Uterus (tissue), 4 donors: Measurements from ENCODE around the gene SSTR3. TPM values are rescaled to one million over a fixed set of nuclear protein-coding genes. Genes with fewer than 3 reads are reported as not detected.

ENCODE experiments used
- DNase-seq, 2 donors: peaks; one replicate each; pipeline ENCODE4 v3.0.0-alpha.2; 2019 to 2020
- H3K27ac ChIP-seq, 2 donors: fragments of 200-600 bp; sonication (generic); 1 replicate in 1 of 2; 2 replicates in 1 of 2; pipeline ENCODE4 v1.5.1; 2016 to 2018
- H3K27me3 ChIP-seq, 2 donors: fragments of 200-600 bp; sonication (generic); one replicate each; pipeline ENCODE4 v1.5.1; 2018 to 2019; ENCODE audit warnings: control low read depth in 1 of 2
- H3K36me3 ChIP-seq, 2 donors: fragments of 200-600 bp; sonication (generic); one replicate each; pipeline ENCODE4 v1.5.1; 2019; ENCODE audit warnings: control low read depth in 1 of 2
- H3K4me1 ChIP-seq, 2 donors: fragments of 200-600 bp; sonication (generic); one replicate each; pipeline ENCODE4 v1.5.1; 2018 to 2019; ENCODE audit warnings: control low read depth in 1 of 2
- H3K4me3 ChIP-seq, 2 donors: fragments of 200-600 bp; sonication (generic); 1 replicate in 1 of 2; 2 replicates in 1 of 2; pipeline ENCODE4 v1.5.1; 2018 to 2019; ENCODE audit warnings: mild to moderate bottlenecking in 1 of 2
- H3K9me3 ChIP-seq, 2 donors: fragments of 200-600 bp; sonication (generic); one replicate each; pipeline ENCODE4 v1.5.1; 2019; ENCODE audit warnings: control low read depth in 1 of 2
- CTCF ChIP-seq, 4 experiments: fragments of 200-600 bp in 2 of 4; fragments of 450-650 bp in 2 of 4; sonication (generic) in 2 of 4; IDR thresholded peaks; one replicate each; pipeline ENCODE4 v1.5.1; 2016 to 2019; ENCODE audit warnings: antibody characterized with exemption in 4 of 4, mild to moderate bottlenecking in 2 of 4, moderate library complexity in 1 of 4
- POLR2A ChIP-seq, 2 donors: fragments of 450-650 bp; IDR thresholded peaks; one replicate each; pipeline ENCODE4 v1.6.1; 2016; ENCODE audit warnings: antibody characterized with exemption in 2 of 2, mild to moderate bottlenecking in 1 of 2, moderate library complexity in 1 of 2
- intact Hi-C: fragments of 100-400 bp; cut with DNase I; formaldehyde crosslinking; loops from one replicate; pipeline ENCODE4 v1.15.1; 2023; ENCODE audit warnings: low total_unique reads
- total RNA-seq, 4 donors: library from RNA; depleted of rRNA in 3 of 4; stranded (reverse); fragments of >200 nt in 3 of 4; gene quantifications; one replicate each; pipeline versions ENCODE4 v1.1.0 to v1.2.4, GENCODE V29; 2014 to 2023
- donor health status: DM: yes; HTN: yes; CAD: no.

SSTR3 gene
- total RNA-seq, 4 donors from 2014 or later: under 0.01 to 5.8 (median 3.1) TPM; not detected in 1

DNA sequence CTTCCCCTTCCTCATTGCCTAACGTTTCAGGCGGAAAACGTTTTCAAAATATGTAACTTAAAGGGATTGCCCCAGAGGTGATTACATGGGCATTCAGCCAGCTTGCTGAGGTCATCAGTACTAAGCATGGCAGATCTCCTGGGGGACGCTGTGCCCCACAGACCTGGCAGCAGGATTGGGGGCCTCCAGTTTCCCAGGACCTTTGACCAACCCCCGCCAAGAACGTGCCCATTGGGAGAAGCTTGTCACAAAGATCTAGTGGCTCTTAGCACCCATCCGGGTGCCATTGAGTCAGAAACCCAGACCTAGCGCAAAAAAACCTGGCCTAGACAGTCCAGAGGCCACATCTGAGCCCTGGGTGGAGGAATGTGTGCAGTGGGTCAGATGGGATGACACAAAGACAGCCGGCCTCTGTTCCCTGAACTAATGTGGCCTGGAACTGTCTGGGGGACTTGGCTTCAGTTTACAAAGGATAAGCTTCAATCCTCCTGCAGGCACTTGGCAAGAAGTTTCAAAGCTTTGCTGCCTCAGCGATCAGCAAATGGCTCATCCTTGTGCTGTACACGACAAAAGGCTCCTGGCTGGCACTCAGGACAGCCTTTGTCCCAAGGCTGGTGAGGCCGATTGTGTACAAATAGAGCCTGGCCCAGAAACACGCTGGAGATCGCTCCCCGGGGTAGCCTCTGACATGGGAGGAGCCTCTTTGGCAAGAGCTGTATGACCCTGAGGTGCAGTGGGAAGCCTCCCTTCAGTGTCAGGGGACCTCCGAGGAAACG is 33.7 kb downstream of the SSTR3 start:
- DNase-seq: no peak
- no peaks in the 10 kb centered on the region for H3K36me3 ChIP-seq

DNA sequence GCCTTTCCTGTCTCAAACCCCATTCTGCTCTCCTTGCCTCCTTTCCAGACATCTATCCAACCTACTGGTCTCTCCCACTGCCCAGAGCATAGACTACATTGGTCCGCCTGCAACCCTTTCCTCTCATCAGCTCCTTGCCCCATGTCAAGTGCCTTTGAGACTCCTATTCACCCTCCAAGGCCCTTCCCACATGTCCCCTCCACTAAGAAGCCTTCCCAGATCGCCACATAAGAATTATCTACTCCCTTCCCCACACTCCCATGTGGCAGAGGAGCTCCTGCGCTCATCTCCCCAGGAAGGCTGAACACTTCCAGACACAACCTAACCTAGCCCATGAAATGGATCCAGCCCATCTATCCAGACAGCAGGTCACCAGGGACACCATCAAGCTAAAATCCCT is 34.5 kb downstream of the SSTR3 start:
- Histone ChIP-seq H3K4me3 (no peak overlapping the region), H3K36me3 (no peaks in the 10 kb centered on the region), H3K27ac (peak overlapping the region in 1 of 2 donors; percentile 67), H3K27me3 (no peaks in the 10 kb centered on the region), H3K9me3 (no peaks in the 10 kb centered on the region), H3K4me1 (peaks cover 3 to 29% of the 10 kb centered on the region in 2 donors)
- DNase-seq: no peak
- no peak for TF ChIP-seq CTCF (IDR thresholded peaks at IDR 0.05)
- no peak for TF ChIP-seq POLR2A (IDR thresholded peaks at IDR 0.05)
- intact Hi-C loops: no loop called here

More for the DNA sequence above, 33.7 kb downstream of the SSTR3 start:
- peak overlapping the region in 1 of 2 donors; percentile 67 for H3K27ac ChIP-seq
- no peaks in the 10 kb centered on the region for H3K9me3 ChIP-seq
- no peaks in the 10 kb centered on the region for H3K27me3 ChIP-seq
- H3K4me1 ChIP-seq: peaks cover 3 to 29% of the 10 kb centered on the region in 2 donors
- intact Hi-C loops: no loop called here
- no peak overlapping the region for H3K4me3 ChIP-seq
- TF ChIP-seq POLR2A (IDR thresholded peaks at IDR 0.05) (no peak), CTCF (IDR thresholded peaks at IDR 0.05) (no peak)

- intact Hi-C loops: no loop called here
- DNase-seq: no peak
- H3K27me3 ChIP-seq: no peaks in the 10 kb centered on the region
- H3K36me3 ChIP-seq: no peaks in the 10 kb centered on the region
- H3K9me3 ChIP-seq: no peaks in the 10 kb centered on the region
- peak overlapping the region in 1 of 2 donors; percentile 67 for H3K27ac ChIP-seq
- peaks cover 3 to 29% of the 10 kb centered on the region in 2 donors for H3K4me1 ChIP-seq
- no peak overlapping the region for H3K4me3 ChIP-seq
- TF ChIP-seq CTCF (IDR thresholded peaks at IDR 0.05) (no peak), POLR2A (IDR thresholded peaks at IDR 0.05) (no peak)
Observed at GRCh38 chr22:37177221-37177620, 35.1 kb downstream of the SSTR3 start.

- intact Hi-C loops: no loop called here
- Histone ChIP-seq H3K36me3 (no peaks in the 10 kb centered on the region), H3K9me3 (no peaks in the 10 kb centered on the region), H3K27ac (peak overlapping the region; percentile 51 to 67), H3K27me3 (no peaks in the 10 kb centered on the region), H3K4me3 (no peak overlapping the region), H3K4me1 (peaks cover 3 to 29% of the 10 kb centered on the region in 2 donors)
- DNase-seq: peak; percentile 68 to 75
- TF ChIP-seq POLR2A (IDR thresholded peaks at IDR 0.05) (no peak), CTCF (IDR thresholded peaks at IDR 0.05) (peak in 2 of 4 experiments; percentile 8 to 20)
Observed at GRCh38 chr22:37176464-37177061, 35.7 kb downstream of the SSTR3 start.
